GM12892 (cell line): Measurements from ENCODE around the gene SSBP3.

Experiments used
- DNase-seq: peaks from one replicate; pipeline ENCODE4 v3.0.0; 2011; ENCODE audit not compliant: insufficient read length
- FAIRE-seq: peaks from 2 replicates; lab custom pipeline; 2011; peaks lifted over from hg19 to GRCh38; lab: Jason Lieb, UNC
- POLR2A ChIP-seq: IDR thresholded peaks from 2 replicates; pipeline ENCODE4 v1.6.1; 2011; ENCODE audit warnings: low read depth, low read length, control low read depth
- POLR2AphosphoS5 ChIP-seq: IDR thresholded peaks from 2 replicates; pipeline ENCODE4 v1.6.1; 2011; ENCODE audit warnings: low read depth, low read length, control low read depth
- TAF1 ChIP-seq: IDR thresholded peaks from 2 replicates; pipeline ENCODE4 v1.6.1; 2011; ENCODE audit warnings: low read depth, mild to moderate bottlenecking, control low read depth, low read length, borderline replicate concordance

The SSBP3 gene

GRCh38 chr1:54315099-54315498 is 91.1 kb downstream of the SSBP3 start:
- no peak for DNase-seq
- no peak for TF ChIP-seq POLR2AphosphoS5
- TF ChIP-seq TAF1: no peak
- no peak for TF ChIP-seq POLR2A
- FAIRE-seq: no peak

- no peak for FAIRE-seq
- TF ChIP-seq POLR2A (no peak), POLR2AphosphoS5 (no peak)
Measured at GRCh38 chr1:54314696-54315095, 91.5 kb downstream of the SSBP3 start.

GRCh38 chr1:54312796-54313316 is 93.3 kb downstream of the SSBP3 start:
- TF ChIP-seq POLR2A (no peak), TAF1 (no peak), POLR2AphosphoS5 (no peak)
- FAIRE-seq: no peak
- DNase-seq: no peak

More at GRCh38 chr1:54314696-54315095, 91.5 kb downstream of the SSBP3 start:
- DNase-seq: no peak

GRCh38 chr1:54311506-54311905 is 94.7 kb downstream of the SSBP3 start:
- no peak for DNase-seq
- no peak for FAIRE-seq
- no peak for TF ChIP-seq TAF1
- no peak for TF ChIP-seq POLR2A
- TF ChIP-seq POLR2AphosphoS5: no peak

GRCh38 chr1:54310439-54311328 is 95.5 kb downstream of the SSBP3 start:
- TF ChIP-seq TAF1 (no peak), POLR2AphosphoS5 (no peak), POLR2A (no peak)
- FAIRE-seq (peak; percentile 74), DNase-seq (no peak)

- no peak for DNase-seq
- FAIRE-seq: no peak
- no peak for TF ChIP-seq POLR2A
- TF ChIP-seq TAF1: no peak
- no peak for TF ChIP-seq POLR2AphosphoS5
Measured at GRCh38 chr1:54309631-54310366, 96.4 kb downstream of the SSBP3 start.

- FAIRE-seq: no peak
- no peak for TF ChIP-seq TAF1
- TF ChIP-seq POLR2A: no peak
- TF ChIP-seq POLR2AphosphoS5: no peak
- DNase-seq: no peak
Measured at GRCh38 chr1:54307305-54307704, 98.9 kb downstream of the SSBP3 start.

- FAIRE-seq (no peak), DNase-seq (no peak)
- TF ChIP-seq TAF1 (no peak), POLR2AphosphoS5 (no peak), POLR2A (no peak)
Measured at GRCh38 chr1:54305906-54306514, 100.2 kb downstream of the SSBP3 start.

- FAIRE-seq (no peak), DNase-seq (no peak)
- TF ChIP-seq POLR2A (no peak), POLR2AphosphoS5 (no peak), TAF1 (no peak)
Measured at GRCh38 chr1:54304518-54304917, 101.7 kb downstream of the SSBP3 start.

GRCh38 chr1:54302951-54303843 is 103.0 kb downstream of the SSBP3 start:
- DNase-seq (no peak), FAIRE-seq (no peak)
- TF ChIP-seq POLR2A (no peak), TAF1 (no peak), POLR2AphosphoS5 (no peak)

- TF ChIP-seq TAF1: no peak
- no peak for TF ChIP-seq POLR2AphosphoS5
- TF ChIP-seq POLR2A: no peak
- DNase-seq: no peak
- no peak for FAIRE-seq
Measured at GRCh38 chr1:54302549-54302948, 103.6 kb downstream of the SSBP3 start.
